ENCODE measurements around the gene TNN. TPM values are rescaled to one million over a fixed set of nuclear protein-coding genes. Genes with fewer than 3 reads are reported as not detected.
"Not testable (repeated sequence)": the region's sequence is repeated elsewhere in the genome, so short reads cannot be mapped to it uniquely, and the experiment has no call there.

TNN gene
- total RNA-seq, 3 donors from 2014 or later (not counting 1 experiment from before 2014, with no cell fraction given), result not detected

DNA sequence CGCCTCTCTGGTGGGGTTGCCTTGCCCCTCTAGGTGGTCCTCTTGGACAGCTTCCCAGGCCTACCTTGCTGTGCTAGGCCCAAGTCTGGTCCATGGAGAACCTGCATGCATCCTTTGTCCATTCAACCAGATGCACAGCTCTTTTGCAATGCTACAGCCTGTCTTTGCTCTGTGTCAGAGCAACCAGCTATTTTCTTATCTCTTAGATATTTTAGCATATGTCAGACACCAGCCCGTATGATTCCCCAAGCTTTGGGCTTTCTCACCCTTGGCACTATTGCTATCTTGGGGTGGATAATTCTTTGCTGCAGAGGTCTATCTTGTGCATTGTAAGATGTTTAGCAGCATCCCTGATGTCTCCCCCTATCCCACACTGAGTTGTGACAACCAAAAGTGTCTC is 32.3 kb downstream of the TNN start:
- intact Hi-C loops (cut with micrococcal nuclease), result no loop called here

GRCh38 chr1:175102166-175102565 is 34.5 kb downstream of the TNN start:
- ATAC-seq; H3K36me3 Mint-ChIP-seq; H3K27me3 ChIP-seq (ENCODE audit: control insufficient read depth, insufficient read depth, low read length); DNase-seq; H3K27me3 Mint-ChIP-seq (ENCODE audit: low read depth in 2 of 2); H3K4me1 Mint-ChIP-seq; intact Hi-C loops (cut with micrococcal nuclease); H3K27ac Mint-ChIP-seq; H3K4me3 Mint-ChIP-seq; H3K27ac ChIP-seq (ENCODE audit: low read length); H3K9me3 Mint-ChIP-seq; H3K9me3 ChIP-seq (ENCODE audit: control insufficient read depth, insufficient read depth, low read length); H3K4me3 ChIP-seq (ENCODE audit: low read length); H3K36me3 ChIP-seq (ENCODE audit: control insufficient read depth, insufficient read depth, low read length); H3K4me1 ChIP-seq (ENCODE audit: control insufficient read depth, insufficient read depth, low read length): not testable (repeated sequence)
- no CpG with 5 or more reads among the region's 21 CpGs for WGBS (ENCODE audit: insufficient coverage)

More for the DNA sequence above, 32.3 kb downstream of the TNN start:
- Mint-ChIP-seq H3K4me1 (no peaks in the 10 kb centered on the region), H3K9me3 (no peaks in the 10 kb centered on the region), H3K27ac (no peak overlapping the region), H3K27me3 (ENCODE audit: low read depth in 2 of 2) (no peaks in the 10 kb centered on the region), H3K4me3 (no peak overlapping the region), H3K36me3 (no peaks in the 10 kb centered on the region)
- no peaks in the 10 kb centered on the region for H3K36me3 ChIP-seq (ENCODE audit: control insufficient read depth, insufficient read depth, low read length)
- no peak overlapping the region for H3K4me3 ChIP-seq (ENCODE audit: low read length)
- ATAC-seq, result no peak
- H3K4me1 ChIP-seq (ENCODE audit: control insufficient read depth, insufficient read depth, low read length), result no peaks in the 10 kb centered on the region
- H3K27ac ChIP-seq (ENCODE audit: low read length), result no peak overlapping the region
- no peak for DNase-seq
- WGBS (ENCODE audit: insufficient coverage), result 88% methylated on average over 2 of the region's 2 CpGs
- H3K9me3 ChIP-seq (ENCODE audit: control insufficient read depth, insufficient read depth, low read length), result no peaks in the 10 kb centered on the region
- TF ChIP-seq, protein P1, sequence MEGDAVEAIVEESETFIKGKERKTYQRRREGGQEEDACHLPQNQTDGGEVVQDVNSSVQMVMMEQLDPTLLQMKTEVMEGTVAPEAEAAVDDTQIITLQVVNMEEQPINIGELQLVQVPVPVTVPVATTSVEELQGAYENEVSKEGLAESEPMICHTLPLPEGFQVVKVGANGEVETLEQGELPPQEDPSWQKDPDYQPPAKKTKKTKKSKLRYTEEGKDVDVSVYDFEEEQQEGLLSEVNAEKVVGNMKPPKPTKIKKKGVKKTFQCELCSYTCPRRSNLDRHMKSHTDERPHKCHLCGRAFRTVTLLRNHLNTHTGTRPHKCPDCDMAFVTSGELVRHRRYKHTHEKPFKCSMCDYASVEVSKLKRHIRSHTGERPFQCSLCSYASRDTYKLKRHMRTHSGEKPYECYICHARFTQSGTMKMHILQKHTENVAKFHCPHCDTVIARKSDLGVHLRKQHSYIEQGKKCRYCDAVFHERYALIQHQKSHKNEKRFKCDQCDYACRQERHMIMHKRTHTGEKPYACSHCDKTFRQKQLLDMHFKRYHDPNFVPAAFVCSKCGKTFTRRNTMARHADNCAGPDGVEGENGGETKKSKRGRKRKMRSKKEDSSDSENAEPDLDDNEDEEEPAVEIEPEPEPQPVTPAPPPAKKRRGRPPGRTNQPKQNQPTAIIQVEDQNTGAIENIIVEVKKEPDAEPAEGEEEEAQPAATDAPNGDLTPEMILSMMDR (IDR thresholded peaks at IDR 0.05), result no peak
- no peaks in the 10 kb centered on the region for H3K27me3 ChIP-seq (ENCODE audit: control insufficient read depth, insufficient read depth, low read length)

DNA sequence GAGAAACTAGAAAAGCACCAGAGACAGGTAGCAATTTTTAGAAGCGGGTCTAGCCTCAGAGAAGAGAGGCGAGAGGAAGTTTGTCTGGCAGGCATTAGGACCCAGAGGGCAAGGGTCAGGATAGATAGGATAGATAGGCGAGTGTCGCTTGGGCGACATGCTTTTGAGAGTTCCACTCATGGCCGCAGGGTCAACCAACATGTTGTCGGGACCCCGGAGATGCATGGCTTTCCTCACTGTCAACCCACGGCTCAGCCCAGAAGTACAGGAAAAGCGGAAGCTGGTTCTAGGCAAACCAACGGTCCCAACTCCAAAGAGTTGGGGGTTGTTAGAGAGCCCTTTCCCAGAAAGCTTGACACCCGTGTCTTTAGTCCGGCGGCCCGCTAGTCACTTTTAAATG is 38.9 kb downstream of the TNN start:
- DNase-seq; H3K36me3 Mint-ChIP-seq; H3K4me1 ChIP-seq (ENCODE audit: control insufficient read depth, insufficient read depth, low read length); H3K27me3 Mint-ChIP-seq (ENCODE audit: low read depth in 2 of 2); H3K9me3 ChIP-seq (ENCODE audit: control insufficient read depth, insufficient read depth, low read length); H3K4me3 ChIP-seq (ENCODE audit: low read length); ATAC-seq; H3K9me3 Mint-ChIP-seq; H3K27ac Mint-ChIP-seq; H3K36me3 ChIP-seq (ENCODE audit: control insufficient read depth, insufficient read depth, low read length); H3K27ac ChIP-seq (ENCODE audit: low read length); H3K4me3 Mint-ChIP-seq; H3K27me3 ChIP-seq (ENCODE audit: control insufficient read depth, insufficient read depth, low read length); H3K4me1 Mint-ChIP-seq; intact Hi-C loops (cut with micrococcal nuclease): not testable (repeated sequence)
- no CpG with 5 or more reads among the region's 15 CpGs for WGBS (ENCODE audit: insufficient coverage)

DNA sequence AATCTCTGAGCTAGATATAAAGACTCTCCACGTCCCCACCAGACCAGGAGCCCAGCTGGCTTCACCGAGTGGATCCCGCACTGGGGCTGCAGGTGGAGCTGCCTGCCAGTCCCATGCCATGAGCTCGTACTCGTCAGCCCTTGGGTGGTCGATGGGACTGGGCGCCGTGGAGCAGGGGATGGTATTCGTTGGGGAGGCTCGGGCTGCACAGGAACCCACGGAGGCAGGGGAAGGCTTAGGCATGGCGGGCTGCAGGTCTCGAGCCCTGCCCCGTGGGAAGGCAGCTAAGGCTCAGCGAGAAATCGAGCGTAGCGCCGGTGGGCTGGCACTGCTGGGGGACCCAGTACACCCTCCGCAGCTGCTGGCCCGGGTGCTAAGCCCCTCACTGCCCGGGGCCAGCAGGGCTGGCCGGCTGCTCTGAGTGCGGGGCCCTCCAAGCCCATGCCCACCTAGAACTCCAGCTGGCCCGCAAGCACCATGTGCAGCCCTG is 40.7 kb downstream of the TNN start:
- H3K27ac ChIP-seq (ENCODE audit: low read length); H3K4me1 Mint-ChIP-seq; H3K27me3 ChIP-seq (ENCODE audit: control insufficient read depth, insufficient read depth, low read length); H3K4me1 ChIP-seq (ENCODE audit: control insufficient read depth, insufficient read depth, low read length); H3K9me3 Mint-ChIP-seq; ATAC-seq; H3K36me3 ChIP-seq (ENCODE audit: control insufficient read depth, insufficient read depth, low read length); H3K9me3 ChIP-seq (ENCODE audit: control insufficient read depth, insufficient read depth, low read length); H3K4me3 Mint-ChIP-seq; intact Hi-C loops (cut with micrococcal nuclease); H3K36me3 Mint-ChIP-seq; H3K4me3 ChIP-seq (ENCODE audit: low read length); DNase-seq; H3K27ac Mint-ChIP-seq; H3K27me3 Mint-ChIP-seq (ENCODE audit: low read depth in 2 of 2): not testable (repeated sequence)
- WGBS (ENCODE audit: insufficient coverage), result 88% methylated on average over 15 of the region's 25 CpGs

DNA sequence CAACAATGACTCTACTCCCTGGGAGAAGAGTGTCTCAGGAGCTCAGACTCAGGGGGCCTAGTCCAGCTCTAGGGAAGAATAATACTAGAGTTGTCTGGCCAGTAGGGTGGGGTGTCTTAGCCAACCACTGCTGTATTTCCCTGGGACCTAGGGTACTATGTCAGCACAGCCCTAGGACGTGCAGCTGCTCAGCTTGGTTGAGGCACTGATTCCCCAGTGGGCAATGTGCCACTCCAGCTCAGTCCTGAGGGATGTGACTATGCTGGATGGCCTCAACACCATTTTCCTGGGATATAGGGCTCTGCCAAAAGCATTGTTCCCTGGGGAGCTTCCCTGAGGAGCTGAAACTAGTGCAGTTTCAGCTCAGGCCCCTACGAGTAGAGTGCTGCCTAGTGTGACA is 47.4 kb downstream of the TNN start:
- Mint-ChIP-seq H3K4me3 (no peak overlapping the region), H3K27me3 (ENCODE audit: low read depth in 2 of 2) (peaks cover 14 to 16% of the 10 kb centered on the region in 2 donors), H3K27ac (no peak overlapping the region), H3K9me3 (peaks cover 0 to 9% of the 10 kb centered on the region in 2 donors), H3K36me3 (no peaks in the 10 kb centered on the region), H3K4me1 (no peaks in the 10 kb centered on the region)
- Histone ChIP-seq H3K4me3 (ENCODE audit: low read length) (no peak overlapping the region), H3K4me1 (ENCODE audit: control insufficient read depth, insufficient read depth, low read length) (no peaks in the 10 kb centered on the region), H3K9me3 (ENCODE audit: control insufficient read depth, insufficient read depth, low read length) (no peaks in the 10 kb centered on the region), H3K27me3 (ENCODE audit: control insufficient read depth, insufficient read depth, low read length) (no peaks in the 10 kb centered on the region), H3K36me3 (ENCODE audit: control insufficient read depth, insufficient read depth, low read length) (no peaks in the 10 kb centered on the region), H3K27ac (ENCODE audit: low read length) (no peak overlapping the region)
- TF ChIP-seq, protein P1 (IDR thresholded peaks at IDR 0.05), result no peak
- intact Hi-C loops (cut with micrococcal nuclease), result no loop called here
- no peak for DNase-seq
- ATAC-seq, result no peak
- WGBS (ENCODE audit: insufficient coverage), result 84% methylated on average over 2 of the region's 2 CpGs

Measured in natural killer cell (primary cell).